ACHN (cell line): ENCODE data around the gene LRRC26.
"Not testable (repeated sequence)": the region's sequence is repeated elsewhere in the genome, so short reads cannot be mapped to it uniquely, and the experiment has no call there.

Experiments used
- DNase-seq: peaks from one replicate; pipeline ENCODE4 v3.0.0-alpha.2; 2015
- in situ Hi-C: cut with HindIII; loops from 2 replicates; pipeline ENCODE4 v1.10.0; 2017; ENCODE audit warnings: low sequenced_read_pairs, low pct_ligation_motif_present, low pct_unique_long_range_greater_than_20kb

The LRRC26 gene

GRCh38 chr9:137145731-137146526 lies 23.9 kb downstream of the LRRC26 start:
- DNase-seq = no peak
- in situ Hi-C loops = no loop called here

GRCh38 chr9:137143459-137143858 lies 26.4 kb downstream of the LRRC26 start:
- in situ Hi-C loops = no loop called here

GRCh38 chr9:137141976-137142936 lies 27.6 kb downstream of the LRRC26 start:
- in situ Hi-C loops = no loop called here
- no peak for DNase-seq

More at GRCh38 chr9:137143459-137143858, 26.4 kb downstream of the LRRC26 start:
- DNase-seq = no peak

GRCh38 chr9:137141050-137141810 lies 28.6 kb downstream of the LRRC26 start:
- no peak for DNase-seq
- in situ Hi-C loops = no loop called here

- DNase-seq = no peak
Measured at GRCh38 chr9:137140151-137141012, 29.5 kb downstream of the LRRC26 start.

DNA sequence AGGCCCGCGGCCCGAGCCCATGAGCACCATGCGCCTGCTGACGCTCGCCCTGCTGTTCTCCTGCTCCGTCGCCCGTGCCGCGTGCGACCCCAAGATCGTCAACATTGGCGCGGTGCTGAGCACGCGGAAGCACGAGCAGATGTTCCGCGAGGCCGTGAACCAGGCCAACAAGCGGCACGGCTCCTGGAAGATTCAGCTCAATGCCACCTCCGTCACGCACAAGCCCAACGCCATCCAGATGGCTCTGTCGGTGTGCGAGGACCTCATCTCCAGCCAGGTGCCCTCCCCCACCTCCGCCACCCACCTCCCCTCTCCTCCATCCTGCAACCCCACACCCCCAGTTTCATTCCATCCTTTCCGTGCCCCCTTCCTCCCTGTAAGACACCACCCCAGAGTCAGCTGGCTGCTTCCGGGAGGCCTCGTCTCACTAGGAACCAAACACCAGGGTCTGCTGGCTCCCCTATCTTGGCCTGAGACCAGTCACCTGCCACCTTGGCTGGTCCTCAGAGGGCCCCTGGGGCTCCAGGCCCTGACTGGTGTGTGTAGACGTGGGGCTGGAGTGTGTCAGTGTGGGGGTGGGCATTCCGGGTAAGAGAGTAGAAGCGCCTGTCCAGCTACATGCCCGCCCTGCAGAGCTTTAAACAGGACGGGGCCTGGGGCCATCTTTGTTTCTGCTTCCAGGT lies 30.2 kb downstream of the LRRC26 start:
- in situ Hi-C loops = no loop called here
- DNase-seq = no peak

More at GRCh38 chr9:137140151-137141012, 29.5 kb downstream of the LRRC26 start:
- in situ Hi-C loops = no loop called here

- in situ Hi-C loops = no loop called here
- DNase-seq = peak; percentile 40
Measured at GRCh38 chr9:137138722-137139467, 31.0 kb downstream of the LRRC26 start, which contains the start of gene GRIN1. TSS of gene GRIN1 (plus strand) at chr9:137139154. CDS start at chr9:137139487, 333 bp downstream.

DNA sequence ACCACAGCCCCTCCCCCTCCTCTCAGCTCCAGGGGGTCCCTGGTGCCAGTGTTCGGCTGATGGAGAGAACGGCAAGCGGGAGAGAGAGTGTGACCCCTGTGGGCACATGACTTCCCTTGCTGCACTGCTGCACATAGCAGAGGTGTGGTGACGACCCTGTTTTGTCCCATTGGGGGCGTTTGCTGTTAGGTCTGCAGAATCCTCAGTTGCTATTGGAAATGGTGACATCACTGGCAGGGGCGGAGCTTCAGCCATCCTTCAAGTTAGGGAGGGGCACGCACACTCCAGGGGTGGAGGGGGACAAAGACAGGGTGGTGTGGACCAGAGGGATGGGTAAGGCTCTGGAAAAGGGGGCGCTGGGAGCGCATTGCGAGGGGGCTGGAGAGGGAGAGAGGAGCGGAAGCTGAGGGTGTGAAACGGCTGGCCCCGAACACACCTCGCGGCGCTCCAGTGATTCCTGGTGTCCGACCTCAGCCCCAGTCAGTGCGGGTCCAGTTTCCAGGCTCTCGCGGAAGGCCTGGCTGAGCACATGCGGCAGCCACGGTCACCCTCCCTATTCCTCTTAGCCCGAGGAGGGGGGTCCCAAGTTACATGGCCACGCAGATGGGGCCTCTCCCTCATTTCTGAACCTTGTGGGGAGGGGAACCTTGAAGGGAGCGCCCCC lies 31.7 kb downstream of the LRRC26 start:
- in situ Hi-C loops = no loop called here
- DNase-seq = no peak

DNA sequence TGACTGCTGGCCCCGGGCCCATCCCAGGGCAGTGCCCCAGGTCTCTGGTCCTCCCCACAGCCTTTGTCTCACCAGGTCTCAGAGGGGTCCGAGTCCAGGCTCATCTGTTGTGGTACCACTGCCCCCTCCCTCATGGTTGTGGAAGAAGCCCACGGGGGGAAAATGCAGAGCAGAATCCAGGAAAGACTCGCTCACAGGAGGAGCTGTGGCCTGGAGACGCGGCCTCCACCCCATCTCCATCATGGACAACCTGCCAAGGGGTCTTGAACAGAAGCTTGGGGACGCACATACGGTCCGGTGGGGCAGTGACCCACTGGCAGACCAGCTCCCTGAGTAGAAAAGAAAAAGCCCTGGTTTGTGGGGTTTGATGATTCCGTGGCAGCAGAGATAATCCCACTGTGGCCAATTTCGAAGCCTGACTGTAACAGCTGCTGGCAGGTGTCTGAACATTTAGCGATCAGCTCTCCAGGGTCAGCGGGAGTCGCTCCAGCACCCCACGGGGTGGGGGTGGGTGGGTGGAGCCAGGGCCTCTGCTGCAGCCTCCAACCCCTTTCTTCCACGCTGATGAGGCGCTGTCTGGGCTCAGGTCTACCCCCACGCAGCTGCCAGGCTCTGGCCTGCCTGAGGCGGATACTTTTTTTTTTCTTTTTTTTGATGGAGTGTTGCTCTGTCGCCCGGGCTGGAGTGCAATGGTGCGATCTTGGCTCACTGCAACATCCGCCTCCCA lies 32.8 kb downstream of the LRRC26 start:
- no peak for DNase-seq
- in situ Hi-C loops = no loop called here

DNA sequence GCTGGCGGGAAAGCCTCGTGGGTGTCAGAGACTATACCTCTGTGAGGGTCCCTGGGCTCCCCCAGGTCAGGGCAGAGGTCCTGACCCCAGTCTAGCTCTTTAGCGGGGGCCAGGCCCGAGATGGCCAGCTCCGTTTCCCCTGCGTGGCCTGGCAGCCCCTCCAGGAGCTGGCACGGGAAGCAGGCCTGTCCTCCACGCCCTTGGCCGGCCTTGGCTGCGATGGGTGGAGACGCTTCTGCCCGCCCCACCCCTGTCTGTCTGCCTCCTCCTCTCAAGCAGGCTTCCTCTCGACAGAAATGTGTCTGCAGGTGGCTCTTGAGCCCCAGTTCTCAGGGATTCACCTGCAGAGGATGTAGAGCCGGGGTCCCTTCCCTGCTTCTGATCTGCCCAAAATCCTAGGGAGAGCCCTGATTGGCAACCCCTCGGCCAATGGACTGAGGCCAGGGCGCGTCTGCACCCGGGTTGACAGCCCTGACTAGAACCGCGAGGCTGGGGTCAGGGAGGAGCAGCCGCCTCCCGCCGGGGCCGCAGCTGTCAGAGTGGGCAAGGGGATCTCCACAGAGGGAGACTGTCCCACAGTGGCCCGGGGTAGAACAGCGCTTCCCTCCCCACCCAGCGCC lies 33.5 kb downstream of the LRRC26 start:
- in situ Hi-C loops = no loop called here
- no peak for DNase-seq

DNA sequence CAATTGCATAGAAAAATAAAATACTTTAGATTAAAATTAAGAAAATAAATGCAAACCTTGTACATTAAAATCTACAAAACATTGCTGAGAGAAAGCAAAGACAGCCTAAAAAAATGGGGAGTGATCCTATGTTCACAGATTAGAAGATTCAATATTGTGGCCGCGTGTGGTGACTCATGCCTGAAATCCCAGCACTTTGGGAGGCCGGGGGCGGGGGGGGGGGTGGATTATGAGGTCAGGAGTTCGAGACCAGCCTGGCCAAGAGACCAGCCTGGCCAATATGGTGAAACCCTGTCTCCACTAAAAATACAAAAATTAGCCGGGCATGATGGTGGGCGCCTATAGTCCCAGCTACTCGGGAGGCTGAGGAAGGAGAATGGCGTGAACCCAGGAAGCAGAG lies 34.7 kb downstream of the LRRC26 start:
- in situ Hi-C loops, DNase-seq: not testable (repeated sequence)

- in situ Hi-C loops = no loop called here
- no peak for DNase-seq
Measured at GRCh38 chr9:137134191-137134590, 35.7 kb downstream of the LRRC26 start.

DNA sequence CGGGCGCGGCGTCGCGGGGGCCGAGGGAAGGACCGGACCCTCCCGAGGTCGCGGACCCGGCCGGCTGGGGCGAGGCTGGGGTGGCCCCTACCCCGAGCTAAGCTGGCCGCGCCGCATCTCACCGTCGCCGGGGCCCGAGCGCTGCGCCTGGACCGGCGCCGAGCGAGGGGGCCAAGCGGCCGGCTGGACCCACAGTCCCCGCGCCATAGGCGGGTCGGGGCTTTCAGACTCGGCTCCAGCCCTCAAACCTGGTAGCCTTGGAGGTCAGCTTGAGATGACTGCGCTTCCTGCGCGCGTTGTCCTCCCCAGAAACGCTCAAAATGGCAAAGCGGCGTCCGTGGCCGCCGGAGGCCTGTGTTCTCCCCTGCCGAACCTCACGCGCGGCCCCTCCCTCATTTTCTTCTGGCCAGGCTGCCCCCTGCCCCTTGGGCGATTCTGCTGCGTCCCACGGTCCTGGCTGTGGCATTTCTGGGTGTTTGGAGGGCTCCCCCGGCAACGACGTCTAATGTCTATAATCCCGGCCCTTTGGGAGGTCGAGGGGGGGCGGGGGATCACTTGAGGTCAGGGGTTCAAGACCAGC lies 39.6 kb downstream of the LRRC26 start:
- in situ Hi-C loops = no loop called here
- peak; percentile 18 for DNase-seq

GRCh38 chr9:137129456-137130175 lies 40.2 kb downstream of the LRRC26 start:
- peak; percentile 90 for DNase-seq
- in situ Hi-C loops = no loop called here
